Measurements from ENCODE around the gene PHC3. TPM values are rescaled to one million over a fixed set of nuclear protein-coding genes. Genes with fewer than 3 reads are reported as not detected.
A peak's percentile ranks its signal among the peaks of the same experiment; 100 is the strongest.

Gene PHC3
- total RNA-seq, 1 donor from 2014 or later, result 13.7 TPM

DNA sequence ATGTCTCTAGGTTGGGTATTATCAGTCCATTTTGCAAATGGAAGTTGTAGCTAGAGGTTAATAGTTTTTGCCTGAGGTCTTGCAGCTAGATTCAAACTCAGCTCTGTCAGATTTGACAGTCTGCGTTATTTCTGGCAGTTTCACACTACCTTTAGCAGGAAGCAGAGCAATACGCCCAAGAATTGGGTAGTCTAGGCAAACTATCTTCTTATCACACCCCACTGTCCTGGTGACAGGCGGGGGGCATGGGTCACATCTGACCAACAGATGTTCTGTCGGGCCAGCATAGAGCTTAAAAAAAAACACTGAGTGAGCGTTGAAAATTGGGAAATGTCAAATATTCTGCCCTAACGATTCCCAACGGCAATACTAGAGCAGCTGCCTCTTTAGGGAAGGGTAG is 138.0 kb downstream of the PHC3 start:
- Histone ChIP-seq H3K27me3 (ENCODE audit: control insufficient read depth, insufficient read depth, low read length) (no peaks in the 10 kb centered on the region), H3K4me3 (ENCODE audit: low read depth, low read length) (no peak overlapping the region), H3K36me3 (ENCODE audit: control insufficient read depth, insufficient read depth, low read length) (no peaks in the 10 kb centered on the region)
- DNase-seq (ENCODE audit: low read depth), result no peak
- TF ChIP-seq, protein P1, sequence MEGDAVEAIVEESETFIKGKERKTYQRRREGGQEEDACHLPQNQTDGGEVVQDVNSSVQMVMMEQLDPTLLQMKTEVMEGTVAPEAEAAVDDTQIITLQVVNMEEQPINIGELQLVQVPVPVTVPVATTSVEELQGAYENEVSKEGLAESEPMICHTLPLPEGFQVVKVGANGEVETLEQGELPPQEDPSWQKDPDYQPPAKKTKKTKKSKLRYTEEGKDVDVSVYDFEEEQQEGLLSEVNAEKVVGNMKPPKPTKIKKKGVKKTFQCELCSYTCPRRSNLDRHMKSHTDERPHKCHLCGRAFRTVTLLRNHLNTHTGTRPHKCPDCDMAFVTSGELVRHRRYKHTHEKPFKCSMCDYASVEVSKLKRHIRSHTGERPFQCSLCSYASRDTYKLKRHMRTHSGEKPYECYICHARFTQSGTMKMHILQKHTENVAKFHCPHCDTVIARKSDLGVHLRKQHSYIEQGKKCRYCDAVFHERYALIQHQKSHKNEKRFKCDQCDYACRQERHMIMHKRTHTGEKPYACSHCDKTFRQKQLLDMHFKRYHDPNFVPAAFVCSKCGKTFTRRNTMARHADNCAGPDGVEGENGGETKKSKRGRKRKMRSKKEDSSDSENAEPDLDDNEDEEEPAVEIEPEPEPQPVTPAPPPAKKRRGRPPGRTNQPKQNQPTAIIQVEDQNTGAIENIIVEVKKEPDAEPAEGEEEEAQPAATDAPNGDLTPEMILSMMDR (IDR thresholded peaks at IDR 0.05; ENCODE audit: insufficient read depth, low read length, severe bottlenecking), result no peak
- no peak for FAIRE-seq

DNA sequence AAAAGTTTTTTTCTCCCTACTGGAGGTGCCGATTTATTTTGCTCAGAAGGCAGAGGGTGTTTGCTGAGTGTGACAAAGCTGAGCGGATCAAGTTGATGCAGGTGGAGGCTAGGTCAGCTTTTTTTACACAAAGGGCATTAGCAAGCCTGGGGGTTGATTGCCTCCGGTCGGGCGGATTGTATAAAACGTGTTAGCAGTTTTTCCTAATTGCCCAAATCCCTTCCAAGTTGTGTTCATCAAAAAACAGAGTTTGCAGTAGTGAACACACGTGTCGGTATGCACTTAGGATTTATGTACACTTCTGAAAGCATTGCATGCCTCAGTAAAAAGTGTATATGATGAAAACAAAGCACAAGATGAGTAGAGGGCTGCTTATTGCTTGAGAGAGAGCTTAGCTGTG is 141.1 kb downstream of the PHC3 start:
- no peak for FAIRE-seq
- no peak overlapping the region for H3K4me3 ChIP-seq (ENCODE audit: low read depth, low read length)
- TF ChIP-seq, protein P1 (IDR thresholded peaks at IDR 0.05; ENCODE audit: insufficient read depth, low read length, severe bottlenecking), result no peak
- H3K27me3 ChIP-seq (ENCODE audit: control insufficient read depth, insufficient read depth, low read length), result no peaks in the 10 kb centered on the region
- no peaks in the 10 kb centered on the region for H3K36me3 ChIP-seq (ENCODE audit: control insufficient read depth, insufficient read depth, low read length)
- DNase-seq (ENCODE audit: low read depth), result peak; percentile 29

DNA sequence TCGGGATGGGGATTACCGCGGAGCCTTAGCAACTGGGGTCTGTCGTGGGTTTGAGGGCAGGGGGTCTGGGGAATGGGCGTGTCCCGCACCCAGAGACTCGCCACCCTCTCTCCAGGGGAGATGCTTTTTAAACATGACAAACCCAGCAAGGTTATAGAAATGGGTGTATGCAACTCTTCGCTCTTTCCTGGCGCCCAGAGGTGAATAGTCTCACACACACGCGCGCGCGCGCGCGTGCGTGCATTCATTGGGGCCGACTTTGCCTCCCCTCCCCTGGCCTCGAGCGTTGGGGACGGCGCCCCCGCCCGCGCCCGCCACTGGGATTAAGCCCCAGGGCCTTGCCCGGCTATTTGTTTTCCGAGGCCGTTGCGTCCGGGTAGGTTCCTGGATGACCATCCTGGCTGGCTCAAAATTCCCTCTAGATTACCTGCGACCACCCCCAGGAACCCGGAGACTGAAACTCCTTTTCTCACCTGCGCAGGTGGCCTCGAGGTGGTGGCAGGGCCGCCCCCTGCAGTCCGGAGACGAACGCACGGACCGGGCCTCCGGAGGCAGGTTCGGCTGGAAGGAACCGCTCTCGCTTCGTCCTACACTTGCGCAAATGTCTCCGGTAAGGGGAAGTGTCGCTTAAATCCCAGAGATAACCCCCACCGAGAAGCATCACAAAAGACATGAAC is 143.0 kb downstream of the PHC3 start:
- no peaks in the 10 kb centered on the region for H3K27me3 ChIP-seq (ENCODE audit: control insufficient read depth, insufficient read depth, low read length)
- H3K4me3 ChIP-seq (ENCODE audit: low read depth, low read length), result peak overlapping the region; percentile 37
- TF ChIP-seq, protein P1 (IDR thresholded peaks at IDR 0.05; ENCODE audit: insufficient read depth, low read length, severe bottlenecking), result peak; percentile 20
- H3K36me3 ChIP-seq (ENCODE audit: control insufficient read depth, insufficient read depth, low read length), result no peaks in the 10 kb centered on the region
- no peak for FAIRE-seq
- DNase-seq (ENCODE audit: low read depth), result no peak

Other genes with a start within 250 kb of the PHC3 start
- 27.1 and 39.2 TPM in 2 replicates for gene SEC62, start 214.9 kb downstream of the PHC3 start, total RNA-seq
- 1.3 and 2.0 TPM in 2 replicates for gene GPR160, start 143.7 kb downstream of the PHC3 start, total RNA-seq
- gene PRKCI, start 40.7 kb upstream of the PHC3 start, total RNA-seq, result 58.7 and 81.8 TPM in 2 replicates
- gene SKIL, start 176.0 kb upstream of the PHC3 start, total RNA-seq, result 40.8 and 41.9 TPM in 2 replicates
- gene CLDN11, start 237.1 kb upstream of the PHC3 start, total RNA-seq, result 0.26 and 4.2 TPM in 2 replicates

All from bronchial epithelial cell (primary cell).